ENCODE results near the gene RRP1.

RRP1 gene

GRCh38 chr21:43808367-43808766 lies 19.0 kb downstream of the RRP1 start:
- Histone ChIP-seq H3K4me3 (ENCODE audit: low read depth in 1 of 2, low read length in 2 of 2) (no peak overlapping the region), H3K4me1 (ENCODE audit: control insufficient read depth in 1 of 2, insufficient read depth in 2 of 2, low read length in 2 of 2) (peaks cover 0 to 16% of the 10 kb centered on the region in 2 donors), H3K36me3 (ENCODE audit: control insufficient read depth in 1 of 2, insufficient read depth in 2 of 2, low read length in 2 of 2) (peaks cover 0 to 10% of the 10 kb centered on the region in 2 donors), H3K27ac (ENCODE audit: low read length) (no peak overlapping the region), H3K9me3 (ENCODE audit: control insufficient read depth in 1 of 2, low read length in 2 of 2) (no peaks in the 10 kb centered on the region), H3K27me3 (ENCODE audit: low read depth, low read length) (no peaks in the 10 kb centered on the region)

- Histone ChIP-seq H3K4me1 (ENCODE audit: control insufficient read depth in 1 of 2, insufficient read depth in 2 of 2, low read length in 2 of 2) (peaks cover 0 to 16% of the 10 kb centered on the region in 2 donors), H3K9me3 (ENCODE audit: control insufficient read depth in 1 of 2, low read length in 2 of 2) (no peaks in the 10 kb centered on the region), H3K36me3 (ENCODE audit: control insufficient read depth in 1 of 2, insufficient read depth in 2 of 2, low read length in 2 of 2) (peaks cover 0 to 5% of the 10 kb centered on the region in 2 donors), H3K27me3 (ENCODE audit: low read depth, low read length) (no peaks in the 10 kb centered on the region), H3K4me3 (ENCODE audit: low read depth in 1 of 2, low read length in 2 of 2) (no peak overlapping the region), H3K27ac (ENCODE audit: low read length) (no peak overlapping the region)
Measured at GRCh38 chr21:43808832-43809251, 19.5 kb downstream of the RRP1 start.

- H3K27ac ChIP-seq (ENCODE audit: low read length), result no peak overlapping the region
- H3K4me1 ChIP-seq (ENCODE audit: control insufficient read depth in 1 of 2, insufficient read depth in 2 of 2, low read length in 2 of 2), result peaks cover 0 to 16% of the 10 kb centered on the region in 2 donors
- H3K9me3 ChIP-seq (ENCODE audit: control insufficient read depth in 1 of 2, low read length in 2 of 2), result no peaks in the 10 kb centered on the region
- H3K4me3 ChIP-seq (ENCODE audit: low read depth in 1 of 2, low read length in 2 of 2), result no peak overlapping the region
- H3K27me3 ChIP-seq (ENCODE audit: low read depth, low read length), result no peaks in the 10 kb centered on the region
- no peaks in the 10 kb centered on the region for H3K36me3 ChIP-seq (ENCODE audit: control insufficient read depth in 1 of 2, insufficient read depth in 2 of 2, low read length in 2 of 2)
Measured at GRCh38 chr21:43809346-43809799, 20.0 kb downstream of the RRP1 start.

GRCh38 chr21:43809853-43810504 lies 20.6 kb downstream of the RRP1 start:
- Histone ChIP-seq H3K9me3 (ENCODE audit: control insufficient read depth in 1 of 2, low read length in 2 of 2) (no peaks in the 10 kb centered on the region), H3K4me3 (ENCODE audit: low read depth in 1 of 2, low read length in 2 of 2) (no peak overlapping the region), H3K36me3 (ENCODE audit: control insufficient read depth in 1 of 2, insufficient read depth in 2 of 2, low read length in 2 of 2) (no peaks in the 10 kb centered on the region), H3K27me3 (ENCODE audit: low read depth, low read length) (no peaks in the 10 kb centered on the region), H3K27ac (ENCODE audit: low read length) (no peak overlapping the region), H3K4me1 (ENCODE audit: control insufficient read depth in 1 of 2, insufficient read depth in 2 of 2, low read length in 2 of 2) (peaks cover 0 to 16% of the 10 kb centered on the region in 2 donors)

GRCh38 chr21:43810505-43811261 lies 21.3 kb downstream of the RRP1 start:
- H3K27ac ChIP-seq (ENCODE audit: low read length), result no peak overlapping the region
- peak overlapping the region in 1 of 2 donors; percentile 7 for H3K4me3 ChIP-seq (ENCODE audit: low read depth in 1 of 2, low read length in 2 of 2)
- H3K4me1 ChIP-seq (ENCODE audit: control insufficient read depth in 1 of 2, insufficient read depth in 2 of 2, low read length in 2 of 2), result peaks cover 0 to 16% of the 10 kb centered on the region in 2 donors
- H3K36me3 ChIP-seq (ENCODE audit: control insufficient read depth in 1 of 2, insufficient read depth in 2 of 2, low read length in 2 of 2), result no peaks in the 10 kb centered on the region
- H3K9me3 ChIP-seq (ENCODE audit: control insufficient read depth in 1 of 2, low read length in 2 of 2), result no peaks in the 10 kb centered on the region
- H3K27me3 ChIP-seq (ENCODE audit: low read depth, low read length), result no peaks in the 10 kb centered on the region

- Histone ChIP-seq H3K4me1 (ENCODE audit: control insufficient read depth in 1 of 2, insufficient read depth in 2 of 2, low read length in 2 of 2) (peaks cover 0 to 16% of the 10 kb centered on the region in 2 donors), H3K27me3 (ENCODE audit: low read depth, low read length) (no peaks in the 10 kb centered on the region), H3K27ac (ENCODE audit: low read length) (no peak overlapping the region), H3K36me3 (ENCODE audit: control insufficient read depth in 1 of 2, insufficient read depth in 2 of 2, low read length in 2 of 2) (no peaks in the 10 kb centered on the region), H3K4me3 (ENCODE audit: low read depth in 1 of 2, low read length in 2 of 2) (peak overlapping the region in 1 of 2 donors; percentile 7), H3K9me3 (ENCODE audit: control insufficient read depth in 1 of 2, low read length in 2 of 2) (no peaks in the 10 kb centered on the region)
Measured at GRCh38 chr21:43811262-43812105, 22.1 kb downstream of the RRP1 start.

- Histone ChIP-seq H3K27me3 (ENCODE audit: low read depth, low read length) (no peaks in the 10 kb centered on the region), H3K36me3 (ENCODE audit: control insufficient read depth in 1 of 2, insufficient read depth in 2 of 2, low read length in 2 of 2) (no peaks in the 10 kb centered on the region), H3K9me3 (ENCODE audit: control insufficient read depth in 1 of 2, low read length in 2 of 2) (no peaks in the 10 kb centered on the region), H3K4me3 (ENCODE audit: low read depth in 1 of 2, low read length in 2 of 2) (peak overlapping the region in 1 of 2 donors; percentile 24), H3K27ac (ENCODE audit: low read length) (no peak overlapping the region), H3K4me1 (ENCODE audit: control insufficient read depth in 1 of 2, insufficient read depth in 2 of 2, low read length in 2 of 2) (peaks cover 0 to 16% of the 10 kb centered on the region in 2 donors)
Measured at GRCh38 chr21:43812139-43812821, 22.9 kb downstream of the RRP1 start.

GRCh38 chr21:43812957-43813655 lies 23.7 kb downstream of the RRP1 start:
- H3K27ac ChIP-seq (ENCODE audit: low read length), result no peak overlapping the region
- no peak overlapping the region for H3K4me3 ChIP-seq (ENCODE audit: low read depth in 1 of 2, low read length in 2 of 2)

GRCh38 chr21:43813656-43813980 lies 24.2 kb downstream of the RRP1 start:
- H3K9me3 ChIP-seq (ENCODE audit: control insufficient read depth in 1 of 2, low read length in 2 of 2), result no peaks in the 10 kb centered on the region
- no peak overlapping the region for H3K4me3 ChIP-seq (ENCODE audit: low read depth in 1 of 2, low read length in 2 of 2)
- no peaks in the 10 kb centered on the region for H3K27me3 ChIP-seq (ENCODE audit: low read depth, low read length)
- no peaks in the 10 kb centered on the region for H3K36me3 ChIP-seq (ENCODE audit: control insufficient read depth in 1 of 2, insufficient read depth in 2 of 2, low read length in 2 of 2)
- no peak overlapping the region for H3K27ac ChIP-seq (ENCODE audit: low read length)
- peaks cover 0 to 21% of the 10 kb centered on the region in 2 donors for H3K4me1 ChIP-seq (ENCODE audit: control insufficient read depth in 1 of 2, insufficient read depth in 2 of 2, low read length in 2 of 2)

More at GRCh38 chr21:43812957-43813655, 23.7 kb downstream of the RRP1 start:
- Histone ChIP-seq H3K4me1 (ENCODE audit: control insufficient read depth in 1 of 2, insufficient read depth in 2 of 2, low read length in 2 of 2) (peaks cover 0 to 21% of the 10 kb centered on the region in 2 donors), H3K9me3 (ENCODE audit: control insufficient read depth in 1 of 2, low read length in 2 of 2) (no peaks in the 10 kb centered on the region), H3K36me3 (ENCODE audit: control insufficient read depth in 1 of 2, insufficient read depth in 2 of 2, low read length in 2 of 2) (no peaks in the 10 kb centered on the region), H3K27me3 (ENCODE audit: low read depth, low read length) (no peaks in the 10 kb centered on the region)

GRCh38 chr21:43814215-43815106 lies 25.1 kb downstream of the RRP1 start:
- Histone ChIP-seq H3K4me1 (ENCODE audit: control insufficient read depth in 1 of 2, insufficient read depth in 2 of 2, low read length in 2 of 2) (peaks cover 0 to 21% of the 10 kb centered on the region in 2 donors), H3K36me3 (ENCODE audit: control insufficient read depth in 1 of 2, insufficient read depth in 2 of 2, low read length in 2 of 2) (no peaks in the 10 kb centered on the region), H3K4me3 (ENCODE audit: low read depth in 1 of 2, low read length in 2 of 2) (no peak overlapping the region), H3K27me3 (ENCODE audit: low read depth, low read length) (no peaks in the 10 kb centered on the region), H3K27ac (ENCODE audit: low read length) (no peak overlapping the region), H3K9me3 (ENCODE audit: control insufficient read depth in 1 of 2, low read length in 2 of 2) (no peaks in the 10 kb centered on the region)

Data from muscle layer of duodenum (tissue), 2 donors.